HEK293 (cell line): ENCODE measurements around the gene PASK.

Experiments used
- CTCF ChIA-PET: fragments of 350-600 bp; formaldehyde crosslinking; extraction: SDS; loops from one replicate; lab custom pipeline; 2021; ENCODE audit warnings: antibody characterized with exemption; lab: Yijun Ruan, JAX
- POLR2A ChIA-PET: fragments of 300-600 bp; formaldehyde crosslinking; extraction: SDS; loops from one replicate; lab custom pipeline; 2020; ENCODE audit warnings: antibody characterized with exemption, inconsistent platforms; lab: Yijun Ruan, JAX
- H3K27ac ChIP-seq: fragments of 200-500 bp; sonication (Bioruptor generic); 2 replicates; pipeline ENCODE4 v1.5.1; 2014; ENCODE audit warnings: low read depth, low read length, control low read depth, inconsistent platforms; ENCODE audit errors: extremely low read depth
- H3K36me3 ChIP-seq, 2 experiments: fragments of 200-500 bp in 1 of 2; sonication (Bioruptor generic) in 1 of 2; 1 replicate in 1 of 2; 2 replicates in 1 of 2; pipeline ENCODE4 v1.5.1; 2014 to 2017; ENCODE audit warnings: inconsistent platforms in 2 of 2, low read length in 2 of 2; ENCODE audit not compliant: control insufficient read depth in 2 of 2, insufficient read depth in 1 of 2
- H3K4me1 ChIP-seq: fragments of 200-500 bp; sonication (Bioruptor generic); 2 replicates; pipeline ENCODE4 v1.5.1; 2014; ENCODE audit warnings: mild to moderate bottlenecking, low read length, inconsistent platforms; ENCODE audit not compliant: control insufficient read depth, insufficient read depth
- H3K4me3 ChIP-seq: 2 replicates; pipeline ENCODE4 v1.5.1; 2011; ENCODE audit warnings: low read depth, mild to moderate bottlenecking, control low read depth, low read length, moderate library complexity
- H3K9me3 ChIP-seq: fragments of 200-500 bp; sonication (Bioruptor generic); 2 replicates; pipeline ENCODE4 v1.5.1; 2014; ENCODE audit warnings: low read depth, low read length, inconsistent platforms; ENCODE audit not compliant: control insufficient read depth, insufficient read depth
- SCRT1 ChIP-seq: fragments of 450-650 bp; formaldehyde crosslinking; IDR thresholded peaks from 2 replicates; pipeline ENCODE4 v1.5.1; 2016; ENCODE audit warnings: missing biosample characterization, missing genetic modification characterization, borderline replicate concordance
- ZNF391 ChIP-seq: fragments of 450-650 bp; formaldehyde crosslinking; IDR thresholded peaks from 2 replicates; pipeline ENCODE4 v1.5.1; 2016; ENCODE audit warnings: low read depth, missing biosample characterization, missing genetic modification characterization, borderline replicate concordance
- ZNF600 ChIP-seq: fragments of 450-650 bp; formaldehyde crosslinking; IDR thresholded peaks from 2 replicates; pipeline ENCODE4 v1.5.1; 2016; ENCODE audit warnings: missing biosample characterization, missing genetic modification characterization
- ZNF626 ChIP-seq: fragments of 450-650 bp; sonication (Bioruptor Pico); formaldehyde crosslinking; IDR thresholded peaks from 2 replicates; pipeline ENCODE4 v1.5.1; 2018; ENCODE audit warnings: missing biosample characterization, missing genetic modification characterization, inconsistent platforms
- ZNF660 ChIP-seq: fragments of 450-650 bp; IDR thresholded peaks from 2 replicates; pipeline ENCODE4 v1.5.1; 2018; ENCODE audit warnings: missing biosample characterization, mild to moderate bottlenecking, missing genetic modification characterization
- ZNF843 ChIP-seq: fragments of 450-650 bp; formaldehyde crosslinking; IDR thresholded peaks from 2 replicates; pipeline ENCODE4 v1.5.1; 2016; ENCODE audit warnings: missing biosample characterization, missing genetic modification characterization
- TF ChIP-seq, protein P1 (sequence below): fragments of 450-650 bp; formaldehyde crosslinking; conservative IDR thresholded peaks from 2 replicates; pipeline ENCODE4 v1.5.1; 2016; ENCODE audit warnings: low read depth, missing biosample characterization, missing genetic modification characterization
- TF ChIP-seq, protein P2 (sequence below): fragments of 450-650 bp; formaldehyde crosslinking; IDR thresholded peaks from 2 replicates; pipeline ENCODE4 v1.5.1; 2016; ENCODE audit warnings: missing biosample characterization, missing genetic modification characterization
- TF ChIP-seq, protein P3 (sequence below): fragments of 450-650 bp; formaldehyde crosslinking; IDR thresholded peaks from 2 replicates; pipeline ENCODE4 v1.5.1; 2017; ENCODE audit warnings: missing biosample characterization, mild to moderate bottlenecking, missing genetic modification characterization, moderate library complexity
- TF ChIP-seq, protein P4 (sequence below): fragments of 450-650 bp; formaldehyde crosslinking; IDR thresholded peaks from 2 replicates; pipeline ENCODE4 v1.5.1; 2016; ENCODE audit warnings: missing biosample characterization, missing genetic modification characterization

The PASK gene

DNA sequence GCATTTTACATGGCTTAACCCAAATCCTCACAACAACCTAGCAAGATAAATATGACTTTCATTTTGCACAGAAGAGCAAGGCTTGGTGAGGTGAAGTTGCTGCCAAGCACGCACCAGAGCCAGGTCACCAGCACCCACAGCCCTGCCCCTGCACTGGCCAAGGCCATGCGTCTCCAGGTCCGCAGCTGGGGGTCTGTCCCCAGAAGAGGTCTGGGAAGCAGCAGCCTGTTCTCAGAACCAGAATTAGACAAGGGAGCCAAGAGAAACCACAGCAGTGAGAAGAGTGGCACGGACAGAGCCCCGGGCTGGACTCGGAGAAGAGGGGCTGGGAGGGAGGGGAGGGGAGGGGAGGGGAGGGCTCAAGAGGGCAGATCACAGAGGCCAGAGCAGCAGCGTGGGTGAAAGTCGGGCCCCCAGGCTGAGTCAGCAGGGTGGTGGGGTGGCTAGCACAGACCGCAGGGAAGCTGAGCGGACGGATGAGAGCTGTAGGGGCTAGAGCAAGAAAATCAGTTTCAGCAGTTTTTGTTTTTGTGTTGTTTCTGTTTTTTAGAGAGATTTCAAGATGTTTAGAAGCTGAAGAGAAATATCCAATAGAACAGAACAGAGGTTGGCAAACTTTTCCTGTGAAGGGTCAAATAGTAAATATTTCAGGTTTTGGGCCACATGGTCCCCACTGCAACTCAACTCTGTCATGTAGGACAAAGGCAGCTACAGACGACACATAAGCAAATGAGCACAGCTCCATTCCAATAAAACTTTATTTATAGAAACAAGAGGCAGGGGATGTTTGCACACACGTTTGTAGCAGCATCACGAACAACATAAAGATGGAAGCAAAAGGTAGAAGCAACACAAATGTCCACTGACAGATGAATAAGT is 39.8 kb downstream of the PASK start (continued):
- TF ChIP-seq, protein P1, sequence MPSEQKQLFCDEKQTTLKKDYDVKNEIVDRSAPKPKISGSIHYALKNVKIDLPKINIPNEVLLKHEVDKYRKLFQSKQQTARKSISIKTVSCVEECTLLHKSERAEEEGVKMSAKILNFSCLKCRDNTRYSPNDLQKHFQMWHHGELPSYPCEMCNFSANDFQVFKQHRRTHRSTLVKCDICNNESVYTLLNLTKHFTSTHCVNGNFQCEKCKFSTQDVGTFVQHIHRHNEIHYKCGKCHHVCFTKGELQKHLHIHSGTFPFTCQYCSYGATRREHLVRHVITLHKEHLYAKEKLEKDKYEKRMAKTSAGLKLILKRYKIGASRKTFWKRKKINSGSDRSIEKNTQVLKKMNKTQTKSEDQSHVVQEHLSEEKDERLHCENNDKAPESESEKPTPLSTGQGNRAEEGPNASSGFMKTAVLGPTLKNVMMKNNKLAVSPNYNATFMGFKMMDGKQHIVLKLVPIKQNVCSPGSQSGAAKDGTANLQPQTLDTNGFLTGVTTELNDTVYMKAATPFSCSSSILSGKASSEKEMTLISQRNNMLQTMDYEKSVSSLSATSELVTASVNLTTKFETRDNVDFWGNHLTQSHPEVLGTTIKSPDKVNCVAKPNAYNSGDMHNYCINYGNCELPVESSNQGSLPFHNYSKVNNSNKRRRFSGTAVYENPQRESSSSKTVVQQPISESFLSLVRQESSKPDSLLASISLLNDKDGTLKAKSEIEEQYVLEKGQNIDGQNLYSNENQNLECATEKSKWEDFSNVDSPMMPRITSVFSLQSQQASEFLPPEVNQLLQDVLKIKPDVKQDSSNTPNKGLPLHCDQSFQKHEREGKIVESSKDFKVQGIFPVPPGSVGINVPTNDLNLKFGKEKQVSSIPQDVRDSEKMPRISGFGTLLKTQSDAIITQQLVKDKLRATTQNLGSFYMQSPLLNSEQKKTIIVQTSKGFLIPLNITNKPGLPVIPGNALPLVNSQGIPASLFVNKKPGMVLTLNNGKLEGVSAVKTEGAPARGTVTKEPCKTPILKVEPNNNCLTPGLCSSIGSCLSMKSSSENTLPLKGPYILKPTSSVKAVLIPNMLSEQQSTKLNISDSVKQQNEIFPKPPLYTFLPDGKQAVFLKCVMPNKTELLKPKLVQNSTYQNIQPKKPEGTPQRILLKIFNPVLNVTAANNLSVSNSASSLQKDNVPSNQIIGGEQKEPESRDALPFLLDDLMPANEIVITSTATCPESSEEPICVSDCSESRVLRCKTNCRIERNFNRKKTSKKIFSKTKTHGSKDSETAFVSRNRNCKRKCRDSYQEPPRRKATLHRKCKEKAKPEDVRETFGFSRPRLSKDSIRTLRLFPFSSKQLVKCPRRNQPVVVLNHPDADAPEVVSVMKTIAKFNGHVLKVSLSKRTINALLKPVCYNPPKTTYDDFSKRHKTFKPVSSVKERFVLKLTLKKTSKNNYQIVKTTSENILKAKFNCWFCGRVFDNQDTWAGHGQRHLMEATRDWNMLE (tag by site-specific recombination) = no peak
- TF ChIP-seq, protein P2, sequence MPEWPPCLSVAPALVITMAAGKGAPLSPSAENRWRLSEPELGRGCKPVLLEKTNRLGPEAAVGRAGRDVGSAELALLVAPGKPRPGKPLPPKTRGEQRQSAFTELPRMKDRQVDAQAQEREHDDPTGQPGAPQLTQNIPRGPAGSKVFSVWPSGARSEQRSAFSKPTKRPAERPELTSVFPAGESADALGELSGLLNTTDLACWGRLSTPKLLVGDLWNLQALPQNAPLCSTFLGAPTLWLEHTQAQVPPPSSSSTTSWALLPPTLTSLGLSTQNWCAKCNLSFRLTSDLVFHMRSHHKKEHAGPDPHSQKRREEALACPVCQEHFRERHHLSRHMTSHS (tag by site-specific recombination) = no peak
- TF ChIP-seq ZNF626 (no peak), ZNF843 (tag by site-specific recombination) (no peak), ZNF600 (no peak), ZNF660 (tag by site-specific recombination) (no peak)
- TF ChIP-seq, protein P3, sequence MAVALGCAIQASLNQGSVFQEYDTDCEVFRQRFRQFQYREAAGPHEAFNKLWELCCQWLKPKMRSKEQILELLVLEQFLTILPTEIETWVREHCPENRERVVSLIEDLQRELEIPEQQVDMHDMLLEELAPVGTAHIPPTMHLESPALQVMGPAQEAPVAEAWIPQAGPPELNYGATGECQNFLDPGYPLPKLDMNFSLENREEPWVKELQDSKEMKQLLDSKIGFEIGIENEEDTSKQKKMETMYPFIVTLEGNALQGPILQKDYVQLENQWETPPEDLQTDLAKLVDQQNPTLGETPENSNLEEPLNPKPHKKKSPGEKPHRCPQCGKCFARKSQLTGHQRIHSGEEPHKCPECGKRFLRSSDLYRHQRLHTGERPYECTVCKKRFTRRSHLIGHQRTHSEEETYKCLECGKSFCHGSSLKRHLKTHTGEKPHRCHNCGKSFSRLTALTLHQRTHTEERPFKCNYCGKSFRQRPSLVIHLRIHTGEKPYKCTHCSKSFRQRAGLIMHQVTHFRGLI (tag by site-specific recombination) = no peak

DNA sequence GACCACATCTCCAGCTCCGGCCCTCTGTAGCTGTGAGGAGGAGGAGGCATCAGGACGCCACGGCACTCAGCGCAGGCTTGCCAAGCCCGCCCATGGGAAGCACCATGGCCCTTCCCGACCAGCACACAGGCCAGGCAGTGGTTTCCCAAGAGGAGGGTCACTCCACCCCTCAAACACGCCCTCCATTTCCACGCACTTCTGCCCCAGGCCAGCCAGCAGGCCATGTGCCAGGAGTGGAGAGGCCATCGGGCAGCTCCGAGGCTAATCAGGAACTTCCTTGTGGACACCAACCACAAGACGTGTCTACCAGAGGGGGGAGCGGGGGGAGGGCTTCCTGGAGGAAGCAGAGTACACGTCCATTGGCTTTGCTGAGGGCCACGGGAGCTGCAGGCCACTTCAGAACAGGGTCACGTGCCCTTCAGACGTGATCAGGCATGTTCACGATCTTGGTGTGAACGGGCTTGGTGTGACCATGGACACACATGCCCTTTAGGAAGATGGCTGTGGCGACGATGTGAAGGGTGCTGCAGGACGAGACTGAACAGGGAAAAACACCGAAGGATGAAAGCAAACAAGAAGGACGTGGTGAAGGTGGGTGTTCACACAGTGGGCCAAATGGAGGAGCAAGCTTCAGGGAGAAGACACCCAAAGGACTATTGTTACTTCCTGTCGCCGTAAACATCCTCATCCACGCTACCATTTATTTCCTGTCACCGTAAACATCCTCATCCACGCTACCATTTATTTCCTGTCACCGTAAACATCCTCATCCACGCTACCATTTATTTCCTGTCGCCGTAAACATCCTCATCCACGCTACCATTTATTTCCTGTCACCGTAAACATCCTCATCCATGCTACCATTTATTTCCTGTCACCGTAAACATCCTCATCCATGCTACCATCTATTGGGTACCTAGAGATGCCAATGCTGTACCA is 40.7 kb downstream of the PASK start:
- no peak overlapping the region for H3K4me3 ChIP-seq
- no peak for TF ChIP-seq SCRT1
- no peak for TF ChIP-seq ZNF391
- TF ChIP-seq, protein P4, sequence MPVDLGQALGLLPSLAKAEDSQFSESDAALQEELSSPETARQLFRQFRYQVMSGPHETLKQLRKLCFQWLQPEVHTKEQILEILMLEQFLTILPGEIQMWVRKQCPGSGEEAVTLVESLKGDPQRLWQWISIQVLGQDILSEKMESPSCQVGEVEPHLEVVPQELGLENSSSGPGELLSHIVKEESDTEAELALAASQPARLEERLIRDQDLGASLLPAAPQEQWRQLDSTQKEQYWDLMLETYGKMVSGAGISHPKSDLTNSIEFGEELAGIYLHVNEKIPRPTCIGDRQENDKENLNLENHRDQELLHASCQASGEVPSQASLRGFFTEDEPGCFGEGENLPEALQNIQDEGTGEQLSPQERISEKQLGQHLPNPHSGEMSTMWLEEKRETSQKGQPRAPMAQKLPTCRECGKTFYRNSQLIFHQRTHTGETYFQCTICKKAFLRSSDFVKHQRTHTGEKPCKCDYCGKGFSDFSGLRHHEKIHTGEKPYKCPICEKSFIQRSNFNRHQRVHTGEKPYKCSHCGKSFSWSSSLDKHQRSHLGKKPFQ (tag by site-specific recombination) = 0 out of 2 replicates have a peak, but pooled peaks have one; percentile 18
- H3K4me1 ChIP-seq = no peaks in the 10 kb centered on the region
- H3K36me3 ChIP-seq = peaks cover 4 to 50% of the 10 kb centered on the region in 2 experiments; a peak in 2 of 3 replicates
- H3K9me3 ChIP-seq = no peaks in the 10 kb centered on the region
- ChIA-PET CTCF (no interaction called here), POLR2A (no interaction called here)
- no peak overlapping the region for H3K27ac ChIP-seq
